ENCODE results near the gene FRAS1. TPM values are rescaled to one million over a fixed set of nuclear protein-coding genes. Genes with fewer than 3 reads are reported as not detected.
A peak's percentile ranks its signal among the peaks of the same experiment; 100 is the strongest.
"Not testable (repeated sequence)": the region's sequence is repeated elsewhere in the genome, so short reads cannot be mapped to it uniquely, and the experiment has no call there.

The FRAS1 gene
- total RNA-seq, 1 experiment from 2014 or later: 82.0 TPM

GRCh38 chr4:78268597-78268996, 211.5 kb downstream of the FRAS1 start:
- ChIA-PET CTCF (interaction anchor here (0.9 kb wide), 1 partner anchor 97 kb away, joined by 4 read pairs; no protein-coding TSS in a partner anchor), POLR2A (no interaction called here)
- no peaks in the 10 kb centered on the region; the same call in 1 of the 2 replicates for H3K27me3 Mint-ChIP-seq (ENCODE audit: low read depth)
- no peak overlapping the region for H3K4me3 Mint-ChIP-seq
- peak overlapping the region; percentile 26 for H3K27ac Mint-ChIP-seq
- no peak for DNase-seq (ENCODE audit: low spot score)
- peaks cover 40% of the 10 kb centered on the region for H3K9me3 Mint-ChIP-seq
- TF ChIP-seq ZNF317 (CRISPR knock-in tag; IDR thresholded peaks at IDR 0.05; ENCODE audit: borderline replicate concordance, low read depth) (0 out of 2 replicates have a peak, but pooled peaks have one; percentile 19), MLX (CRISPR knock-in tag; IDR thresholded peaks at IDR 0.05) (no peak)
- ATAC-seq: no peak
- no peaks in the 10 kb centered on the region for H3K4me1 Mint-ChIP-seq
- peaks cover 92% of the 10 kb centered on the region for H3K36me3 Mint-ChIP-seq

GRCh38 chr4:78275450-78275849, 218.3 kb downstream of the FRAS1 start:
- CTCF ChIA-PET; H3K4me3 Mint-ChIP-seq; H3K27me3 Mint-ChIP-seq (ENCODE audit: low read depth); H3K27ac Mint-ChIP-seq; DNase-seq (ENCODE audit: low spot score); H3K4me1 Mint-ChIP-seq; ATAC-seq; POLR2A ChIA-PET: not testable (repeated sequence)
- TF ChIP-seq ZNF317 (CRISPR knock-in tag; IDR thresholded peaks at IDR 0.05; ENCODE audit: borderline replicate concordance, low read depth): peak; percentile 74; the same call in 1 of the 2 replicates
- Mint-ChIP-seq H3K9me3 (peaks cover 58% of the 10 kb centered on the region), H3K36me3 (peaks cover 90% of the 10 kb centered on the region)

- ATAC-seq: no peak
- DNase-seq (ENCODE audit: low spot score): no peak
- Mint-ChIP-seq H3K4me3 (no peak overlapping the region), H3K27ac (no peak overlapping the region), H3K36me3 (peaks cover 51% of the 10 kb centered on the region), H3K4me1 (peaks cover 30% of the 10 kb centered on the region), H3K27me3 (ENCODE audit: low read depth) (no peaks in the 10 kb centered on the region), H3K9me3 (no peaks in the 10 kb centered on the region)
- TF ChIP-seq EMX1 (CRISPR knock-in tag; IDR thresholded peaks at IDR 0.05) (no peak), PRDM15 (CRISPR knock-in tag; IDR thresholded peaks at IDR 0.05) (no peak), ZNF121 (CRISPR knock-in tag; IDR thresholded peaks at IDR 0.05) (no peak), ZNF671 (CRISPR knock-in tag; IDR thresholded peaks at IDR 0.05) (no peak), ZNF512 (CRISPR knock-in tag; IDR thresholded peaks at IDR 0.05; ENCODE audit: borderline replicate concordance) (no peak), TP53 (CRISPR knock-in tag; IDR thresholded peaks at IDR 0.05) (no peak), SMAD3 (CRISPR knock-in tag; IDR thresholded peaks at IDR 0.05; ENCODE audit: borderline replicate concordance) (no peak), ATF3 (CRISPR knock-in tag; conservative IDR thresholded peaks at IDR 0.05) (no peak), ZNF423 (CRISPR knock-in tag; IDR thresholded peaks at IDR 0.05) (no peak), JAZF1 (CRISPR knock-in tag; IDR thresholded peaks at IDR 0.05) (no peak), GABPB1 (CRISPR knock-in tag; IDR thresholded peaks at IDR 0.05) (no peak), SP1 (CRISPR knock-in tag; conservative IDR thresholded peaks at IDR 0.05) (no peak), SMAD4 (CRISPR knock-in tag; IDR thresholded peaks at IDR 0.05) (no peak), ZBTB43 (CRISPR knock-in tag; IDR thresholded peaks at IDR 0.05) (no peak), USF1 (CRISPR knock-in tag; IDR thresholded peaks at IDR 0.05) (no peak)
- CTCF ChIA-PET: no interaction called here
- POLR2A ChIA-PET: no interaction called here
Measured at GRCh38 chr4:78286281-78286680, 229.2 kb downstream of the FRAS1 start.

Measured in WTC11 (cell line).